ENCODE measurements around the gene NCBP2L.
A peak's percentile ranks its signal among the peaks of the same experiment; 100 is the strongest.

NCBP2L gene

DNA sequence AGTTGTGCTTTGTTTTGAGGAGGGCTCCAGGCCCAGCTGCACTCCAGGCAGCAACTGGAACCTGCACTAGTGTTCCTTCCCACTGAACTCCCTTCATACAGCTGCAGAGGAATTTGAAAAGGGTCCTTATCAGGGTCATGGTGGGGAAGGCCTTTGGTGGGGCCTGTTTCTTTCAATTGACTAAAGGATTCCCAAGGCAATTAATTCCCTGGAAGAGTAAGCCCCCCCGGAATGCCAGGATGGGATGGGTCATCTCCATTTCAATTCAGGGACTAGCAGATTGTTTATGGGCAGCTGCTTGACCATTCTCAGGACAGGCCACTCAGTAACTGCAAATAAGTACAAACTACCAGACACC lies 47.3 kb upstream of the NCBP2L start:
- peaks cover 14% of the 10 kb centered on the region for H3K4me1 ChIP-seq (ENCODE audit: control insufficient read depth, low read length)
- no peaks in the 10 kb centered on the region for H3K36me3 ChIP-seq (ENCODE audit: control insufficient read depth, low read length)
- H3K79me2 ChIP-seq (ENCODE audit: control insufficient read depth, low read length), result no peaks in the 10 kb centered on the region
- no peak overlapping the region for H3K4me2 ChIP-seq (ENCODE audit: low read length)
- no peak overlapping the region for H3K27ac ChIP-seq (ENCODE audit: low read depth, low read length)
- no peaks in the 10 kb centered on the region for H4K20me1 ChIP-seq (ENCODE audit: control insufficient read depth, insufficient read depth, low read depth, low read length)
- H3K9me3 ChIP-seq (ENCODE audit: control insufficient read depth, insufficient read depth, low read length), result no peaks in the 10 kb centered on the region
- no peaks in the 10 kb centered on the region for H3K9me2 ChIP-seq (replicated peaks; ENCODE audit: control insufficient read depth, low read length)
- TF ChIP-seq EZH2phosphoT487 (IDR thresholded peaks at IDR 0.05; ENCODE audit: borderline replicate concordance, low read length), result no peak
- TF ChIP-seq, protein P1, sequence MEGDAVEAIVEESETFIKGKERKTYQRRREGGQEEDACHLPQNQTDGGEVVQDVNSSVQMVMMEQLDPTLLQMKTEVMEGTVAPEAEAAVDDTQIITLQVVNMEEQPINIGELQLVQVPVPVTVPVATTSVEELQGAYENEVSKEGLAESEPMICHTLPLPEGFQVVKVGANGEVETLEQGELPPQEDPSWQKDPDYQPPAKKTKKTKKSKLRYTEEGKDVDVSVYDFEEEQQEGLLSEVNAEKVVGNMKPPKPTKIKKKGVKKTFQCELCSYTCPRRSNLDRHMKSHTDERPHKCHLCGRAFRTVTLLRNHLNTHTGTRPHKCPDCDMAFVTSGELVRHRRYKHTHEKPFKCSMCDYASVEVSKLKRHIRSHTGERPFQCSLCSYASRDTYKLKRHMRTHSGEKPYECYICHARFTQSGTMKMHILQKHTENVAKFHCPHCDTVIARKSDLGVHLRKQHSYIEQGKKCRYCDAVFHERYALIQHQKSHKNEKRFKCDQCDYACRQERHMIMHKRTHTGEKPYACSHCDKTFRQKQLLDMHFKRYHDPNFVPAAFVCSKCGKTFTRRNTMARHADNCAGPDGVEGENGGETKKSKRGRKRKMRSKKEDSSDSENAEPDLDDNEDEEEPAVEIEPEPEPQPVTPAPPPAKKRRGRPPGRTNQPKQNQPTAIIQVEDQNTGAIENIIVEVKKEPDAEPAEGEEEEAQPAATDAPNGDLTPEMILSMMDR (IDR thresholded peaks at IDR 0.05; ENCODE audit: low read depth, low read length, poor library complexity, severe bottlenecking), result no peak
- H3K4me3 ChIP-seq (ENCODE audit: low read length), result no peak overlapping the region
- no peaks in the 10 kb centered on the region for H3F3A ChIP-seq (ENCODE audit: control insufficient read depth, insufficient read depth)
- no peaks in the 10 kb centered on the region for H3K27me3 ChIP-seq (ENCODE audit: control insufficient read depth, low read length)

DNA sequence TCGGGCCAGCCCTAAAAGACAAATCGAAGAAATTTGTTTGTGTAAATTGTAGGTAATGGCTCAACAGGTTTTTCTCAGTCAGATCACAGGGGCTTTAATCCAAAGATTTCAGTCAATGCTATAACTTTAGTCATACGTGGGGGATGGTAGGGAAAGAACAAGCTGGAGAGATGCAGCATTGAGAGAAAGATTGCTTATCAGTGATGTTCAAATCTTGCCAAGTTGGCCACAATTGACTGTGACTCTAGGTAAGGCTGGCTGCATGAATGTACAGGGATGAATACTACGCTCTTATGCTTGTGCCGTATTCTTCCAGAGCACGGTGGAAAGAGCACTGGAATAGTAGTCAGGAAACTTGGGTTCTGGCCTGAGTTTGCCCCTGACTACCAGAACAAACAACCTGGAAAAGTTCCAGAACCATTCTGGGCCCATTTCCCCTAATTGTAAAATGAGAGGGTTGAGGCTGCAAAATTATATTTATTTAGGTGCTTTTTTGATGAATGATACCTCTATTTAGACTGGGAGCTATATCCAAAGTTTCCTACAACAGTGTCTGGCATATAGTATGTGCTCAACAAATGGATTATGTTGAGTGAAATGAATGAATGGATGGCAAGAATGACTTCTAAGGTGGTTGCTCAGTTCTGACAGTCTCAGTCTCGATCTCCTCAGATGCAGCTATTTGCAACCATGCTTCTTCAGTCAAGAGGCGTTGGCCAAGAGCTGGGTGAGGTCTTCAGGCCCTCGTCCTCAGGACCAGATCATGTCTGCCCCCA lies 46.4 kb upstream of the NCBP2L start:
- H3K4me1 ChIP-seq (ENCODE audit: control insufficient read depth, low read length), result peaks cover 14% of the 10 kb centered on the region
- H3K4me2 ChIP-seq (ENCODE audit: low read length), result peak overlapping the region; percentile 45; the same call in 1 of the 2 replicates
- no peaks in the 10 kb centered on the region for H3K27me3 ChIP-seq (ENCODE audit: control insufficient read depth, low read length)
- H3F3A ChIP-seq (ENCODE audit: control insufficient read depth, insufficient read depth), result no peaks in the 10 kb centered on the region
- H3K36me3 ChIP-seq (ENCODE audit: control insufficient read depth, low read length), result no peaks in the 10 kb centered on the region
- TF ChIP-seq, protein P1 (IDR thresholded peaks at IDR 0.05; ENCODE audit: low read depth, low read length, poor library complexity, severe bottlenecking), result no peak
- no peak for TF ChIP-seq EZH2phosphoT487 (IDR thresholded peaks at IDR 0.05; ENCODE audit: borderline replicate concordance, low read length)
- H4K20me1 ChIP-seq (ENCODE audit: control insufficient read depth, insufficient read depth, low read depth, low read length), result no peaks in the 10 kb centered on the region
- no peaks in the 10 kb centered on the region for H3K79me2 ChIP-seq (ENCODE audit: control insufficient read depth, low read length)
- no peaks in the 10 kb centered on the region for H3K9me3 ChIP-seq (ENCODE audit: control insufficient read depth, insufficient read depth, low read length)
- H3K4me3 ChIP-seq (ENCODE audit: low read length), result no peak overlapping the region
- no peak overlapping the region for H3K27ac ChIP-seq (ENCODE audit: low read depth, low read length)
- H3K9me2 ChIP-seq (replicated peaks; ENCODE audit: control insufficient read depth, low read length), result no peaks in the 10 kb centered on the region

DNA sequence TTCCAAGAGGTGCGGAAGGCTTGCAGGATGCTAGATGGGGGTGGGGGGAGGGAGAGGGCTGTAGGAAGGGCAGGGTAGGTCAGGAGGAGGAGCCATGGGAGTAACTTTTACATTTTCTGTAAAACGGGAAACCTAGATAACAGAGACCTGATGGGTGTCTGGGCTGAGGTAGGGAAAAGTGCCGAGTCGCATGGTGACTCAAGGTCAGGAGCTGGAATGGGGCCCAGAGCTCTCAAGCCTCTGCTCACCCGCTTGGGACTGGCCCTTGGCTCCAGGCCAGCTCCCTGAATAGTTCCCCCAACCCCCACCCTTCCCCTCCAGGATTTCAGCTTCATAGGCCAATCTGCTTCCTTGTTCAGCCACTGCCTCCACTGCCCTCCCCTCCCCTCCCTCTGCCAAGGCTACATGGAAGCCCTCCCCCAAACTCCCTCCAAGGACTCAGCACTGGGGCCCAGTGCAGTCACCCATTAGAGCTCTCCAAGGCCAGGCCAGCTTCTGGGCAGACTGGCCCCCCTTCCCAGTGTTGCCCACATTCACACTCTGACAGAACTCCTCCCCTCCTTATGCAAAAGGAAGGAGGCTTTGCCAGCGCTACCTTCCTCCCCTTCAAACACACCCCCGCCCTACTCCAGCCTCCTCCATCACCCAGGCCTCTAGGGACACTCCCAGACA lies 45.6 kb upstream of the NCBP2L start:
- Histone ChIP-seq H3K36me3 (ENCODE audit: control insufficient read depth, low read length) (no peaks in the 10 kb centered on the region), H3K79me2 (ENCODE audit: control insufficient read depth, low read length) (no peaks in the 10 kb centered on the region), H3F3A (ENCODE audit: control insufficient read depth, insufficient read depth) (no peaks in the 10 kb centered on the region), H3K4me1 (ENCODE audit: control insufficient read depth, low read length) (peaks cover 14% of the 10 kb centered on the region), H4K20me1 (ENCODE audit: control insufficient read depth, insufficient read depth, low read depth, low read length) (no peaks in the 10 kb centered on the region), H3K27me3 (ENCODE audit: control insufficient read depth, low read length) (no peaks in the 10 kb centered on the region), H3K9me3 (ENCODE audit: control insufficient read depth, insufficient read depth, low read length) (no peaks in the 10 kb centered on the region), H3K9me2 (replicated peaks; ENCODE audit: control insufficient read depth, low read length) (no peaks in the 10 kb centered on the region), H3K27ac (ENCODE audit: low read depth, low read length) (no peak overlapping the region), H3K4me3 (ENCODE audit: low read length) (no peak overlapping the region), H3K4me2 (ENCODE audit: low read length) (peak overlapping the region; percentile 45)
- TF ChIP-seq, protein P1 (IDR thresholded peaks at IDR 0.05; ENCODE audit: low read depth, low read length, poor library complexity, severe bottlenecking), result no peak
- no peak for TF ChIP-seq EZH2phosphoT487 (IDR thresholded peaks at IDR 0.05; ENCODE audit: borderline replicate concordance, low read length)
